HCEC 1CT (cell line): Measurements from ENCODE around the gene RPUSD4.

Source experiments
- DNase-seq: peaks from one replicate; pipeline ENCODE4 v3.0.0-alpha.2; 2017

The RPUSD4 gene

GRCh38 chr11:126212089-126212660, 725 bp upstream of the RPUSD4 start:
- peak; percentile 4 for DNase-seq

- peak; percentile 11 for DNase-seq
Observed at GRCh38 chr11:126210871-126211235, 597 bp downstream of the RPUSD4 start.

GRCh38 chr11:126207896-126208295, 3.6 kb downstream of the RPUSD4 start:
- no peak for DNase-seq

DNA sequence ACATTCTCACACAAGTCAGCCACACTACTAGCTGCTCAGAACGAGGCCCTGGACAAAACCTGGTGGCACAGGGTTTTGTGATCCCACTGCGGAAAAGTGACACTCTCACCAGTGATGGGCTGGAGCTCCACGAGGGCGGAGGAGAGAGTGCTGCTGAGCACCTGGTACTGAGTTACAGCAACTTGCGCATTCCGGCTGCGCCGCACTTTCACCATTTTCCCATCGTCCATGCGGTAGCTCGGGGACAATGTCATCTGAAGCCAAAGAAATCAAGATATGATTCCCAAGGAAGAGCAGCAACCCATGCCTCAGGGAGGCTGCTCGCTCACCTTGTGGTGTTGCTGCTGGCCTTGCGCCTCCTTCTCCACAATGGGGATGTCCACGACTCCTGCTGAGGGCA, 6.1 kb downstream of the RPUSD4 start:
- DNase-seq: no peak

- DNase-seq: no peak
Observed at GRCh38 chr11:126202646-126203359, 8.6 kb downstream of the RPUSD4 start.

- no peak for DNase-seq
Observed at GRCh38 chr11:126198648-126199047, 12.8 kb downstream of the RPUSD4 start.

GRCh38 chr11:126197277-126197939, 14.0 kb downstream of the RPUSD4 start:
- DNase-seq: no peak

DNA sequence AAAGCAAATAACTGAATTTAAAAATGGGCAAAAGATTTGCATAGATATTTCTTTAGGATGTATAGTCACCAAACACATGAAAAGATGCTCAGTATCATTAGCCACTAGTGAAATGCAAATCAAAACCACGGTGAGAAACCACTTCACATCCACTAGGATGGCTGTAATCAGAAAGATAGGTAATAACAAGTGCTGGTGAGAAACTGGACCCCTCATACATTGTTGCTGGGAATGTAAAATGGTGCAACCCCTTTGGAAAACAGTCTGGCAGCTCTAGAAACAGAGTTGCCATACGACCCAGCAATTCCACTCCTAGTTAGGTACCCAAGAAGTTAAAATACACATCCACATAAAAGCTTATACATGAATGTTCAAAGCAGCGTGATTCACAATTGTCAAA, 16.3 kb downstream of the RPUSD4 start:
- no peak for DNase-seq

DNA sequence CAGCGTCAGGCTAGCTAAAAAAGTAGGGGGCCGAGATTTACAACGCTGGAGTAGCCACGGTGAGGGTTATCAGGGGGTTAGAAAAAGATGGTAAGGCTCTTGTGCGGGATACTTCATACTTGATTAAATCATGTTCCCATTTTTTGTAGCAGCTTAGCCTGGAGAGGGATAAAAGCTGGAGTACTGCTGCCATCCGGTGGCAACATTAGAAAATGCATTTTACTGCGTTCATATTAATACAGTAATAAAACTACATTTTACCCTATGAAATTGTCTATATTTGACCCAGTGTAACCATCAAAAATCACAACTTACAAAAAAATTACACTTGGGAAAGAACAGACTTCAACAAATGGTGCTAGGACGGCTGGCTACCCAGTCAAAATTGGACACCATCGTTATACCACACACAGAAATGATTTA, 17.3 kb downstream of the RPUSD4 start:
- DNase-seq: peak; percentile 47

GRCh38 chr11:126193038-126193478, 18.4 kb downstream of the RPUSD4 start:
- no peak for DNase-seq

- DNase-seq: no peak
Observed at GRCh38 chr11:126192361-126192760, 19.1 kb downstream of the RPUSD4 start.

DNA sequence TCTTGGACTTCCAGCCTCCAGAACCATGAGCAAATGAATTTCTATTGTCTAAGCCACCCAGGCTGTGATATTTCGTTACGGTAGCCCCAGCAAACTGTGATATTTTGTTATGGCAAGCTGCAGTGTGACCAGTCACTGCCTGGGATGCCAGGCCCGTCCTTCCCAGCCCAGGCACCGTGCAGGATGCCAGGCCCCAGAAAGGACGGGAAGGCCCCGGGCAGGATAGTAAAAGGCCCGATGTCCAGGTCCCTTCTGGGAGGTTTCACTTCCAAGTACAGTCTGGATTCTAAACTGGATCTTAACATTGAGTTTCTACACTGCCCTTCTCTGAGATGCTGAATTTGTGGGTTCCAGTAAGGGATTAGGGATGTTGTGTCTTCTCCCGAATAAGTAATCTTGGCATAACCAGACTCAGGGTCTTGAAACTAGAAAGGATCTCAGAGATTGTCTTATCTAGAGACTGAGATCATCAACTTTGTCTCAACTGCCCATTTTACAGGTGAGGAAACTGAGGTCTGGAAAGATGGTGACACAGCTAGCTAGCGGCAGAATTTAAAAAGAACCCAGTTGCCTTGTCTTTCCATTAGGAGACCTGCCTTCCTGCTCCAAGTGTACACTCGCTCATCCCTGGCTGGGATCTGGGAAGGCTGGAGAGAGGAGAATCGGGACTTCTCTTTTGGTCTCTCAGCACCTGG, 19.9 kb downstream of the RPUSD4 start:
- DNase-seq: no peak

GRCh38 chr11:126190792-126191191, 20.7 kb downstream of the RPUSD4 start:
- DNase-seq: no peak

DNA sequence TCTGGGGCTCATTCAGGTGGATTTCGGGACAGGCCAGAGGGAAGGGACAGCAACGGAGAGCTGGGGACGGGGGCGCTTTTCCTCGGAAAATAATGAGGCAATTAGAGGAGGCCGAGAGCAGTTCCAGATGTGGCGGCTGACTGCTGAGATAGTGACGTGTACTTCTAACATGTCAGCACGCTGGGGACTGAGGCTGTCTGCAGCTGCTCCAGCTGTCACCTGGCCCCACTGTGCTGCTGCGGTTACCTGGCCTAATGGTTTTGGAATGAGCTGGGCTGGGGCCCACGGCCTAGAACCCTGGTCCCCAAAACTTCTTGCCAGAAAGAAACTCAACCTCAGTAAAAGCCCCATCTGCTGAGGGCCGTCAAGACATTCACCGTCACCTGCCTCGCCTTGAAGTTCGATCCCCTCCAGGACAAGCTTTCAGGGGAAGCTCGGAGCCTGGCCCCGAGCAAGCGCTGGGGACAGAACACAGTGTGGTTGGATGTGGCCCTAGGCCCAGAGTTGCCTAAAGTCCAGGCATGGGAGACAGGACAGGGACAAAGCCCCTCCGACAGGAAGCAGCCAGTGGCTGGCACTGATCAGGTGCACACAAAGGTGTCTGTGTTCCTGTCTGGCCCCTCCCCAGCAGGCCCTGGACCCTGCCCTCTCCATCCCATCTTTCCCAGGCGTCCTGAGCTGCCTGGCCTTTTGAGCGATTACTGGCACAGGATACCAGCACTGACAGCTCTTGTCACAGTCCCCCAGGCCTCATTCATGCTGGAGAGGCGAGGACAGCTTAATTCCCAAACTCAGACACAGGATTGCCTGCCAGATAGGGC, 22.1 kb downstream of the RPUSD4 start:
- no peak for DNase-seq

DNA sequence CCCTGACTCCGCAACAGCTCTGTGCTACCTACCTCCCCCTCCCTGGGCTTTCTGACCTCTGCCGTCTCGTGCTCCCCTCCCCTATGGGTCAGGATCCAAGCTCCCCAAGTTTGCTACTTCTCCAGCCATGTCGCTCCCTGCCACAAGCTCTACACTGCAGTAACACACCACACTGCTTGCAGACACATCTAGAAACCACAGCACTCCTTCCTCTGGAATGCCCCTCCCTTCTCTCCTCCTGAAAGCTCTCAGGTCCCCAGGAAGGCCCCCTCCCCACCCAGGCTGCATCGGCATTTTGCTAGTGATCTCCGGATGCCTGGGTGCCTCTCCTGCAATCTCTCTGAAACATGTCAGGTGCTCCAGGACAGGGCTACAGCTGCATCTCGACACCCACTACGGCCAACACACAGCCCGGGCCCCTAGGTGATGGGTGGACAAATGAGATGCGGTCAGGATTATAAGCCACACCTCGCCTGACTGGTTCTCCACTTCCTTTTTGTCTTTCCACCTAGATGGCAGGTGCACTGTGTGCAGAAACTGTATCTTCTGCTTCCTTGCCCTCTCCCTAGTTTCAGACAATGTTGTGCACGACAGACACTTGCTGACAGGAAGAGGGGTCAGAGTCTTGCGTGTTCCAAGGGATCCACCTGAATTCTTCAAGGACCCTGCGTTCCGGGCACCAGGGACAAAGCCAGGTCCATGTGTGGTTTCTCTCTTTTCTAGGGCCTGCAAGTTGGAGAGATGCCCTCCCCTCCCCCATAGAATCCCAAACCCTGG, 22.9 kb downstream of the RPUSD4 start:
- DNase-seq: no peak

- no peak for DNase-seq
Observed at GRCh38 chr11:126186708-126187529, 24.5 kb downstream of the RPUSD4 start.

DNA sequence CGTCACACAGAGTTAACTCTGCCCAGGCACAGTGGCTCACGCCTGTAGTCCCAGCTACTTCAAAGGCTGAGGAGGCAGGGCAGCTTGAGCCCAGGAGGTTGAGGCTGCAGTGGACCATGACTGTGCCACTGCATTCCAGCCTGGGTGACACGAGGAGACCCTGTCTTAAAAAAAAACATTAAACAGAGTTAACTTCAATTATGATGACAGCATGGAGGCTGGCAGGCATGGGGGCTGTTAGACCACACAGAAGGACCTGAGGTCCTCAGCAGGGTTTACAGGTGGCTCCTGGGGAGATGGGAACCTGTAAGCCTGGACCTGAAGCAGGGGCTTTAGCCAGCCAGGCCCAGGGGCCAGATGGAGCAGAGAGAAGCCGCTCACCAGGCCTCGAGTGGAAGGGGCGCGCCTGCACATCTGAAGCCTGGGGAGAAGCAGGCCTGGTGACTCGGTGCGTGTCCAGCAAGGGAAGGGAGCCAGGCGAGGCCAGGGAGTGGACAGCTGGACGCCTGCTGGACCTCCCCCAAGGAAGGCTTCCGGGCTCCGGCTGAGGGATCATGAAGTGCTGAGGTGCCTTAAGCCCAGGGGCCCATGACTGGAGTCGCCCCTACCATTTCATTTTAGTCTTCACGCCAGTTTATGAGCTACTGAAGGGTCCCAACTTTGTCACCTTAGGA, 25.3 kb downstream of the RPUSD4 start:
- no peak for DNase-seq

- no peak for DNase-seq
Observed at GRCh38 chr11:126185259-126186024, 26.0 kb downstream of the RPUSD4 start.

DNA sequence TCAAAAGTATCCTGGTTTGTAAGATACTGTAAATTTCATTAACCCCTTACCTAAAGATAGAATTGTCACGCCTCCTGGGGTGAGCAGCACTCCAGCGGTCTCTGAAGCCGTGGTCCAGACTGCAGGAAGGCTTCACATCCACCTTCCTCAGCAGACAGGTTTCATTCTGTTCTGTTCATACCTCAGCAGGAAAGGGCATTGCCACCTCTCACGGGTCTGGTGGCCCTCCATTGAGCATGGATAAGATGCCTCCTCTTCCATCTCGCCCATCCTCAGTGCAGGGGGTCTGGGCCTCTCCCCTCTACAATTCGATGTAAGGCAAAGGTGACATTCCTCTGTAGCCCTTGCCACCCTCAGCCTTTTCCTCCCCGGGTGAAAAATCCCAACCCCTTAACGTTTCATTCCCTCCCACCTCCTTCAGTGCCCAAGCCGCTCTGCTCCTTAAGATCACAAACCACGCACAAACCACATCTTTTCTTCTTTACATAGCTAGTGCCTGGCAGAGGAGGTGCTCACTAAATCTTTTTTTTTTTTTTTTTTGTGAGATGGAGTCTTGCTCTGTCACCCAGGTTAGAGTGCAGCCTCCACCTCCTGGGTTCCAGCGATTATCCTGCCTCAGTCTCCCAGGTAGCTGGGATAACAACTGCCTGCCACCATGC, 28.5 kb downstream of the RPUSD4 start:
- no peak for DNase-seq
